Astrocyte (in vitro differentiated cells and primary cell): Measurements from ENCODE around the gene MED13L. TPM values are rescaled to one million over a fixed set of nuclear protein-coding genes. Genes with fewer than 3 reads are reported as not detected.

Source experiments
- DNase-seq: peaks from one replicate; pipeline ENCODE4 v3.0.0-alpha.2; 2010; ENCODE audit warnings: low read depth
- FAIRE-seq: peaks from 2 replicates; lab custom pipeline; 2011; peaks lifted over from hg19 to GRCh38; lab: Jason Lieb, UNC
- H2AFZ ChIP-seq: 2 replicates; pipeline ENCODE4 v1.6.0; 2012; ENCODE audit warnings: low read depth, low read length, inconsistent platforms
- H3K27ac ChIP-seq: 2 replicates; pipeline ENCODE4 v1.5.1; 2011; ENCODE audit warnings: low read depth, low read length, inconsistent platforms
- H3K27me3 ChIP-seq: 2 replicates; pipeline ENCODE4 v1.6.0; 2011; ENCODE audit warnings: low read length, inconsistent platforms; ENCODE audit not compliant: insufficient read depth
- H3K36me3 ChIP-seq: 2 replicates; pipeline ENCODE4 v1.5.1; 2011; ENCODE audit warnings: low read length, inconsistent platforms; ENCODE audit not compliant: insufficient read depth
- H3K4me1 ChIP-seq: 2 replicates; pipeline ENCODE4 v1.5.1; 2011; ENCODE audit warnings: low read length, inconsistent platforms; ENCODE audit not compliant: insufficient read depth
- H3K4me2 ChIP-seq: 2 replicates; pipeline ENCODE4 v1.6.0; 2012; ENCODE audit warnings: low read length, inconsistent platforms
- H3K4me3 ChIP-seq: 2 replicates; pipeline ENCODE4 v1.5.1; 2011; ENCODE audit warnings: low read depth, mild to moderate bottlenecking, low read length, inconsistent platforms; ENCODE audit not compliant: insufficient read depth
- H3K79me2 ChIP-seq: 2 replicates; pipeline ENCODE4 v1.6.0; 2012; ENCODE audit warnings: mild to moderate bottlenecking, low read length, inconsistent platforms; ENCODE audit not compliant: insufficient read depth
- H3K9ac ChIP-seq: 2 replicates; pipeline ENCODE4 v1.6.0; 2012; ENCODE audit warnings: mild to moderate bottlenecking, low read length, inconsistent platforms
- H3K9me3 ChIP-seq: 2 replicates; pipeline ENCODE4 v1.5.1; 2012; ENCODE audit warnings: low read depth, mild to moderate bottlenecking, low read length, inconsistent platforms; ENCODE audit not compliant: insufficient read depth
- H4K20me1 ChIP-seq: 2 replicates; pipeline ENCODE4 v1.6.0; 2012; ENCODE audit warnings: low read length, inconsistent platforms; ENCODE audit not compliant: insufficient read depth
- H3K27ac Mint-ChIP-seq: one replicate; pipeline ENCODE4 v1.8.0; 2021; ENCODE audit warnings: mild to moderate bottlenecking, mixed read lengths; ENCODE audit not compliant: unreplicated experiment
- H3K27me3 Mint-ChIP-seq: one replicate; pipeline ENCODE4 v1.8.0; 2021; ENCODE audit warnings: low read depth, mixed read lengths; ENCODE audit not compliant: unreplicated experiment
- H3K36me3 Mint-ChIP-seq: one replicate; pipeline ENCODE4 v1.8.0; 2021; ENCODE audit warnings: low read depth, mixed read lengths; ENCODE audit not compliant: unreplicated experiment
- H3K4me1 Mint-ChIP-seq: one replicate; pipeline ENCODE4 v1.8.0; 2021; ENCODE audit warnings: low read depth, mixed read lengths; ENCODE audit not compliant: unreplicated experiment
- H3K4me3 Mint-ChIP-seq: one replicate; pipeline ENCODE4 v1.8.0; 2021; ENCODE audit warnings: mild to moderate bottlenecking, moderate library complexity, mixed read lengths; ENCODE audit not compliant: unreplicated experiment
- H3K9me3 Mint-ChIP-seq: one replicate; pipeline ENCODE4 v1.8.0; 2021; ENCODE audit warnings: mild to moderate bottlenecking, mixed read lengths; ENCODE audit not compliant: unreplicated experiment
- CTCF ChIP-seq: IDR thresholded peaks from 2 replicates; pipeline ENCODE4 v1.5.1; 2011; ENCODE audit warnings: low read depth, mild to moderate bottlenecking, inconsistent platforms, low read length, moderate library complexity; ENCODE audit not compliant: insufficient read depth
- EZH2 ChIP-seq: IDR thresholded peaks from 2 replicates; pipeline ENCODE4 v1.6.1; 2012; ENCODE audit warnings: mild to moderate bottlenecking, low read length, inconsistent platforms; ENCODE audit not compliant: insufficient read depth
- total RNA-seq: library from RNA; stranded (reverse); gene quantifications from 2 replicates; pipeline ENCODE4 v1.2.1, GENCODE V29; 2021

MED13L gene
- total RNA-seq, 1 donor from 2014 or later, result 153 TPM

GRCh38 chr12:116188581-116188980 is 88.9 kb downstream of the MED13L start:
- peak; percentile 73 for FAIRE-seq
- no peaks in the 10 kb centered on the region for H3K9me3 ChIP-seq
- DNase-seq, result no peak
- TF ChIP-seq EZH2, result no peak
- TF ChIP-seq CTCF, result no peak
- no peak overlapping the region for H2AFZ ChIP-seq
- no peaks in the 10 kb centered on the region for H3K27me3 ChIP-seq
- no peak overlapping the region for H3K27ac Mint-ChIP-seq
- H3K4me3 Mint-ChIP-seq, result no peak overlapping the region
- peaks cover 100% of the 10 kb centered on the region for H3K79me2 ChIP-seq
- no peaks in the 10 kb centered on the region for H3K9me3 Mint-ChIP-seq
- no peaks in the 10 kb centered on the region for H3K27me3 Mint-ChIP-seq
- H4K20me1 ChIP-seq, result peaks cover 89% of the 10 kb centered on the region
- no peak overlapping the region for H3K4me3 ChIP-seq
- H3K36me3 Mint-ChIP-seq, result no peaks in the 10 kb centered on the region
- H3K4me2 ChIP-seq, result no peak overlapping the region
- H3K4me1 ChIP-seq, result peaks cover 12% of the 10 kb centered on the region
- no peaks in the 10 kb centered on the region for H3K36me3 ChIP-seq
- H3K27ac ChIP-seq, result no peak overlapping the region
- no peak overlapping the region for H3K9ac ChIP-seq
- peaks cover 46% of the 10 kb centered on the region for H3K4me1 Mint-ChIP-seq

GRCh38 chr12:116187151-116187511 is 90.4 kb downstream of the MED13L start:
- Histone ChIP-seq H3K4me1 (peaks cover 12% of the 10 kb centered on the region), H2AFZ (no peak overlapping the region), H3K27me3 (no peaks in the 10 kb centered on the region), H3K36me3 (no peaks in the 10 kb centered on the region), H3K79me2 (peaks cover 100% of the 10 kb centered on the region), H3K4me3 (no peak overlapping the region), H4K20me1 (peaks cover 92% of the 10 kb centered on the region), H3K9me3 (no peaks in the 10 kb centered on the region), H3K4me2 (no peak overlapping the region), H3K9ac (no peak overlapping the region), H3K27ac (no peak overlapping the region)
- FAIRE-seq, result peak; percentile 37
- Mint-ChIP-seq H3K27me3 (no peaks in the 10 kb centered on the region), H3K9me3 (no peaks in the 10 kb centered on the region), H3K36me3 (no peaks in the 10 kb centered on the region), H3K27ac (no peak overlapping the region), H3K4me3 (peak overlapping the region; percentile 23), H3K4me1 (peaks cover 53% of the 10 kb centered on the region)
- no peak for TF ChIP-seq EZH2
- TF ChIP-seq CTCF, result no peak
- DNase-seq, result no peak

GRCh38 chr12:116186482-116187150 is 90.9 kb downstream of the MED13L start:
- no peaks in the 10 kb centered on the region for H3K36me3 Mint-ChIP-seq
- H4K20me1 ChIP-seq, result peaks cover 94% of the 10 kb centered on the region
- no peaks in the 10 kb centered on the region for H3K27me3 ChIP-seq
- no peak overlapping the region for H3K9ac ChIP-seq
- no peak overlapping the region for H2AFZ ChIP-seq
- H3K9me3 Mint-ChIP-seq, result no peaks in the 10 kb centered on the region
- no peak overlapping the region for H3K27ac Mint-ChIP-seq
- FAIRE-seq (peak; percentile 5), DNase-seq (no peak)
- no peak overlapping the region for H3K4me3 ChIP-seq
- no peaks in the 10 kb centered on the region for H3K36me3 ChIP-seq
- peaks cover 100% of the 10 kb centered on the region for H3K79me2 ChIP-seq
- peaks cover 12% of the 10 kb centered on the region for H3K4me1 ChIP-seq
- H3K27me3 Mint-ChIP-seq, result no peaks in the 10 kb centered on the region
- no peak overlapping the region for H3K27ac ChIP-seq
- no peaks in the 10 kb centered on the region for H3K9me3 ChIP-seq
- H3K4me2 ChIP-seq, result no peak overlapping the region
- H3K4me3 Mint-ChIP-seq, result peak overlapping the region; percentile 23
- TF ChIP-seq CTCF (no peak), EZH2 (no peak)
- peaks cover 56% of the 10 kb centered on the region for H3K4me1 Mint-ChIP-seq
